ENCODE measurements around the gene HNRNPLL.

HNRNPLL gene

DNA sequence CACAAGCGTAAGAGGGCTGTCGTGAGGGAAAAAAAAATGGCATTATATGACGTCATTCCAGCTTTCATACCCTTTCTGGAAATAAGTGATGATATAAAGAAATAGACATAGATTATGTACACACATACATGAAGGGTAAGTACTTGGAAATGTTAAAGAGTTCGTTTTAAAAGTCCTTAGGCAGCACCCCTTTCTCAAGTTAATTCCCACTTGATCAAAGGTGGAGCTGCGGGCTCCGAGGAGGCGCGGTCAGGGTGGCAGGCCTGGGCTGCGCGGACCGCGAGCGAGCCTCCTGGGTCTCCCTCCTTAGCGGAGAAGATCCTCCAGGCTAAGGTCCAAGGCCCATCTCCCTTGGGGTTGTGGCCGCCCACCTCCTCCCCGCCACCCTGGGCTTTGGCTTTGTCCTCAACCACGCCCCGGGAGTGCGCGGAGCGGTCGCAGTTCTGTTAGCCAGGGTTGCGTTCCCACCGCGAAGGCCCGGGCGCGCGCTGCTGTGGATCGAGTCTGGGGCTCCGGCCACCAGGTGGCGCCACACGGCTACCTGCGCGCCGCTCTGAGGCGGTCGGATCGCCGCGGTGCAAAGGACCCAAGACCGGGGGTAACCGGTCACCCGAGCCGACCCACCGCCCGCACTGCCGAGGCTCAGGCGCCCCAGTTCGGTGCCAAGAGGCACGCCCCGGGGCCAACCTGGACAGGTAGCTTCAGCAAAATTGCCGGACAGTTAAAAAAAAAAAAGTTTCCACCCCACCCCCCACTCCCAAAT, 66.8 kb downstream of the HNRNPLL start:
- in situ Hi-C loops (cut with MboI; ENCODE audit: low pct_unique_long_range_greater_than_20kb, low sequenced_read_pairs): no loop called here
- DNase-seq: peak; percentile 70

- in situ Hi-C loops (cut with MboI; ENCODE audit: low pct_unique_long_range_greater_than_20kb, low sequenced_read_pairs): no loop called here
- DNase-seq: no peak
Observed at GRCh38 chr2:38535404-38535743, 67.4 kb downstream of the HNRNPLL start.

- in situ Hi-C loops (cut with MboI; ENCODE audit: low pct_unique_long_range_greater_than_20kb, low sequenced_read_pairs): no loop called here
- no peak for DNase-seq
Observed at GRCh38 chr2:38534746-38535403, 67.9 kb downstream of the HNRNPLL start.

GRCh38 chr2:38533757-38534545, 68.8 kb downstream of the HNRNPLL start:
- in situ Hi-C loops (cut with MboI; ENCODE audit: low pct_unique_long_range_greater_than_20kb, low sequenced_read_pairs): no loop called here
- no peak for DNase-seq

DNA sequence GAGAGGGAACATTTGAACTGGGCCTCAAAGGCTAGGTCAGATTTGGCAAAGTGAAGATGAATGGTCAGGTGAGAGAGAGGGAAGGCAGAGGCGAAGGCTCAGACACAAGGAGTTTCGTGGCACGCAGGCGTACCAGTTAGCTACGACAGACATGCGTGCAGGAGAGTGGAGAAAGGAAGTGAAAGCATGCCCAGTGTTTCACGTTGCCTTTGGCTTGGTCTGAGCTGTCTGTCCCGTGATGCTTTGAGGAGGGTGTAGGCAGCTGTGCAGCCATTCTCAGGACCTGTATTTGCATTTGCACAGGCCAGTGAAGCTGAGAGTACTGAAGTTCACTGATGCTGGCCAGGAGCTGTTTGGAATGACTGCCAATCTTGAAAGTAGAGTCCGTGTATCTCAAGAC, 69.5 kb downstream of the HNRNPLL start:
- in situ Hi-C loops (cut with MboI; ENCODE audit: low pct_unique_long_range_greater_than_20kb, low sequenced_read_pairs): no loop called here
- DNase-seq: no peak

- in situ Hi-C loops (cut with MboI; ENCODE audit: low pct_unique_long_range_greater_than_20kb, low sequenced_read_pairs): no loop called here
- no peak for DNase-seq
Observed at GRCh38 chr2:38532366-38532765, 70.4 kb downstream of the HNRNPLL start.

GRCh38 chr2:38529208-38529607, 73.5 kb downstream of the HNRNPLL start:
- DNase-seq: no peak
- in situ Hi-C loops (cut with MboI; ENCODE audit: low pct_unique_long_range_greater_than_20kb, low sequenced_read_pairs): no loop called here

GRCh38 chr2:38528534-38528933, 74.2 kb downstream of the HNRNPLL start:
- DNase-seq: no peak
- in situ Hi-C loops (cut with MboI; ENCODE audit: low pct_unique_long_range_greater_than_20kb, low sequenced_read_pairs): no loop called here

GRCh38 chr2:38528008-38528442, 74.7 kb downstream of the HNRNPLL start:
- in situ Hi-C loops (cut with MboI; ENCODE audit: low pct_unique_long_range_greater_than_20kb, low sequenced_read_pairs): no loop called here
- DNase-seq: peak; percentile 55

DNA sequence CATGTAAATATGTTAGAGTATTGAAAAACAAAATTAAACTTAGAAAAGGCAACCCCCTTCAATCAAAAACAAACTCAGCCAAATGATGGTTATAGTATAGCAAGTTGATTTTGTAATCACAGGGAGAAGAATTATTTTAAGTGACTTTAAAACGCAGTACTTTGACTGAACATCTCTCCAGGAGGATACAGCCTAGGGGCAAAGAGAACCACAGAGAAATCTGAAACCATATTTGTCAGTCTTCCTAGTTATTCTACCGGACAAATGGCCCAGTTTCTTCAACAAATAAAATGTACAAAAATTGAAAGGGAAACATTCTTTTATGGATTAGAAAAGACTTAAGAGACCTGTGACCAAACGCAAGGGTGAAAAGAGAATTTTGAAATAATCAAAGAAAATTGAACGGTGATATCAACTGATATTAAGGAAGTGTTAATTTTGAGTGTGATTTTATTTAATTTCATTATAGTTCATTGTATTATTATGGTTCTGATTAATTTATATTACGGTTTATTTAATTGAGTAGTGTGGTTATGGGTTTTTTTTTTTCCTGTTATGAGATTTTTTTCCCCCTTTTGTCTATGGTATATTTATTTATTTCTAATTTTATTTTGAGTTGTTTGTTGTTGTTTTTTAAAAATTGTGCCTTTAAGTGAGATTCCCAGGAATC, 75.3 kb downstream of the HNRNPLL start:
- no peak for DNase-seq
- in situ Hi-C loops (cut with MboI; ENCODE audit: low pct_unique_long_range_greater_than_20kb, low sequenced_read_pairs): no loop called here

DNA sequence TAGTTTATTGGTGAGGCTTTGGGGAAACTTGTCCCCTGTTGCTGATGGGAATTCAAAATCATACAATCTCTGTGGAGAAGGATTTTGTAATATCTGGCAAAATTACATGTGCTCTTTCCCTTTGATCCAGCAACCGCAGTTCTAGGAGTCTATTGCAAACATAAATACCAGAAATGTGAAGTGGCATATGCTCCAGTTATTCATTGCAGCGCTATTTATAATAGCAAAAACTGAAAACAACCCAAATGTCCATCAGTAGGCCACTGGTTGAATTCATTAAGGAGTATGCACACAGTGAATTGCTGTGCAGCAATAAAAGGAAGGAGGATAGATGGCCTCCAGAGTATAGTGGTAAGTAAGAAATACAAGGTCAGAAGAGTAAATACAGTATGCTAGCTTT, 76.5 kb downstream of the HNRNPLL start:
- in situ Hi-C loops (cut with MboI; ENCODE audit: low pct_unique_long_range_greater_than_20kb, low sequenced_read_pairs): no loop called here
- no peak for DNase-seq

GRCh38 chr2:38524580-38524979, 78.1 kb downstream of the HNRNPLL start:
- no peak for DNase-seq
- in situ Hi-C loops (cut with MboI; ENCODE audit: low pct_unique_long_range_greater_than_20kb, low sequenced_read_pairs): loop anchor here (25.0 kb wide), 1 partner anchor 212 kb away; no protein-coding TSS in a partner anchor

- in situ Hi-C loops (cut with MboI; ENCODE audit: low pct_unique_long_range_greater_than_20kb, low sequenced_read_pairs): loop anchor here (25.0 kb wide), 1 partner anchor 212 kb away; no protein-coding TSS in a partner anchor
- DNase-seq: no peak
Observed at GRCh38 chr2:38523728-38524437, 78.8 kb downstream of the HNRNPLL start.

DNA sequence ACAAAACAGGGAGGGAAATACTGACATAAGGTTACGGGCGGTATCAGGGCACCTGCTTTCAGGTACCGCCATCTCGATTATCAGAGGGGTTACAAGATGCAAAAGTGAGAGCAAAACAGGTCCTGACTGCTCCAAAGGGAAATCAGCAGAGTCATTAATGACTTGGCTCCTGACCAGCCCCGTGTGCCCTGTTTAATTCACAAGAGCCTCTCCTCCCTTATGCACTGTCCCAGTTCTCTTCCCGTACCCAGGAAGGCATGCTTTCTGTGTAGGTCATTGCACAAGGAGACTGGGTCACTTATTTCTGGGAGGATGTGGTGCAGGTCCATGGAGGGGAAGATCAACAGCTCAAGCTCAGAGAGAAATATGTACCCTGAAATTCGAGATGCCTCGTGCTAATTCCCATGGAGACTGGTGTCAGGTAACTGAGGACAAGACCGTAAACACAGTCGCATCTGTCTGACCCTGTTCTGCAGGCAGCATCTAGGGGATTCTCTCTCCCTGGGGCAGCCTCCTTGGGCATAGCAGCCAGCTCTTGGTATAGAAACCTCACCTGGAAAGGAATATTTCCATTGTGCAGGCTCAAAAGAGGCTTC, 79.9 kb downstream of the HNRNPLL start:
- in situ Hi-C loops (cut with MboI; ENCODE audit: low pct_unique_long_range_greater_than_20kb, low sequenced_read_pairs): loop anchor here (25.0 kb wide), 1 partner anchor 211 kb away; no protein-coding TSS in a partner anchor
- no peak for DNase-seq

DNA sequence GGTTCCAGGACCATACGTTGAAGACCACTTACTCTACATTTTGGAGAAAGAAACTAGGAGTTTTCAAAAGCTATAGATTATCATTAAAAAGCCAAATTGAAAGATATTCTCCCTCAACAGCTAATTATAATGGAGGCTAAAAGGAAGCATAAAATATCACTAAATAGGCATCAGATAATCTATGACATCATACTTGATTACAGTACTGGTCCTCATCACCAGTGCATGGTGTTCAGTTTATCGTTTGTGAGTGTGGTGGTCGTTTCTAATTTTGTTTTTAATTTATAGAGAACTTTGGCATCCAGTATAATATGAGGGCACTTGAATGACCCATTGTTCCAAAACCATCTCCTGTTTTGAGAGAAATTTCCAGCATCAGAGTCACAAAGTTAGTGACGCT, 80.9 kb downstream of the HNRNPLL start:
- no peak for DNase-seq
- in situ Hi-C loops (cut with MboI; ENCODE audit: low pct_unique_long_range_greater_than_20kb, low sequenced_read_pairs): loop anchor here (25.0 kb wide), 1 partner anchor 210 kb away; no protein-coding TSS in a partner anchor

DNA sequence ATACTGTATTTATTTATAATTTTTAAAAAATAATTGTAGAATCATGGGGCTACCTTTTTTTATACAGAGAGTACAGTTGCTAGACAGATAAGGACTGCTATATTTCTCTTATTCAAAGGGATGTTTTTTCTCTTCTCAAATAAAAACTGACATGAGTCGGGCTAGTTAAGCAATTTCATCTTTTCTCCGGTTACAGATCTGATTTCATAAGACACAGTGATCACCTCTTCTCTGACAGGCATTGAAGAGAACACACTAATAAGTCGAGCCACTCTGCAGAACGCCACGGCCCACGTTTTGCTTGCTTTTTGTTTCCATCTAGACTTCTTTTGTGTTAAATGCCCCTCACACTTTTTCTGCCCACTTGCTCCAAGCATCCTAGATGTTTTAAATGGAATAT, 85.4 kb downstream of the HNRNPLL start:
- in situ Hi-C loops (cut with MboI; ENCODE audit: low pct_unique_long_range_greater_than_20kb, low sequenced_read_pairs): loop anchor here (25.0 kb wide), 1 partner anchor 205 kb away; no protein-coding TSS in a partner anchor
- DNase-seq: no peak

GRCh38 chr2:38516526-38516925, 86.2 kb downstream of the HNRNPLL start:
- in situ Hi-C loops (cut with MboI; ENCODE audit: low pct_unique_long_range_greater_than_20kb, low sequenced_read_pairs): loop anchor here (25.0 kb wide), 1 partner anchor 204 kb away; no protein-coding TSS in a partner anchor
- DNase-seq: no peak

- no peak for DNase-seq
- in situ Hi-C loops (cut with MboI; ENCODE audit: low pct_unique_long_range_greater_than_20kb, low sequenced_read_pairs): loop anchor here (25.0 kb wide), 1 partner anchor 204 kb away; no protein-coding TSS in a partner anchor
Observed at GRCh38 chr2:38516122-38516521, 86.6 kb downstream of the HNRNPLL start.

All from KBM-7 (cell line).